GM23248 (cell line): ENCODE measurements around the gene PEX6. TPM values are rescaled to one million over a fixed set of nuclear protein-coding genes. Genes with fewer than 3 reads are reported as not detected.

Source experiments
- DNase-seq: peaks from one replicate; pipeline ENCODE4 v3.0.0-alpha.2; 2015
- H2AFZ ChIP-seq: fragments of 200-600 bp; sonication (generic); 2 replicates; pipeline ENCODE4 v1.6.1; 2016; ENCODE audit warnings: antibody characterized with exemption
- H3F3A ChIP-seq: fragments of 200-600 bp; sonication (generic); 2 replicates; pipeline ENCODE4 v1.6.1; 2016; ENCODE audit warnings: mild to moderate bottlenecking, antibody characterized with exemption, mixed run types; ENCODE audit not compliant: insufficient read depth
- H3K27ac ChIP-seq: fragments of 200-600 bp; sonication (generic); 2 replicates; pipeline ENCODE4 v1.5.1; 2016; ENCODE audit warnings: mild to moderate bottlenecking
- H3K27me3 ChIP-seq: fragments of 200-600 bp; sonication (generic); replicated peaks from 2 replicates; pipeline ENCODE4 v1.6.1; 2016; ENCODE audit warnings: mild to moderate bottlenecking; ENCODE audit not compliant: insufficient read depth
- H3K36me3 ChIP-seq: fragments of 200-600 bp; sonication (generic); 2 replicates; pipeline ENCODE4 v1.6.1; 2016; ENCODE audit warnings: low read depth, mild to moderate bottlenecking
- H3K4me1 ChIP-seq: fragments of 200-600 bp; sonication (generic); 2 replicates; pipeline ENCODE4 v1.6.1; 2016; ENCODE audit warnings: mild to moderate bottlenecking; ENCODE audit not compliant: insufficient read depth
- H3K4me2 ChIP-seq: fragments of 200-600 bp; sonication (generic); one replicate; pipeline ENCODE4 v1.6.1; 2016; ENCODE audit warnings: mild to moderate bottlenecking; ENCODE audit not compliant: unreplicated experiment
- H3K4me3 ChIP-seq: fragments of 200-600 bp; sonication (generic); 2 replicates; pipeline ENCODE4 v1.5.1; 2016; ENCODE audit warnings: mild to moderate bottlenecking
- H3K79me2 ChIP-seq: fragments of 200-600 bp; sonication (generic); 2 replicates; pipeline ENCODE4 v1.6.1; 2016; ENCODE audit warnings: mild to moderate bottlenecking; ENCODE audit not compliant: insufficient read depth
- H3K9ac ChIP-seq: fragments of 200-600 bp; sonication (generic); 2 replicates; pipeline ENCODE4 v1.6.1; 2016; ENCODE audit warnings: mild to moderate bottlenecking
- H3K9me2 ChIP-seq: fragments of 200-600 bp; sonication (generic); 2 replicates; pipeline ENCODE4 v1.6.1; 2016; ENCODE audit warnings: mixed run types, mild to moderate bottlenecking, moderate library complexity; ENCODE audit not compliant: insufficient read depth
- H3K9me3 ChIP-seq: fragments of 200-600 bp; sonication (generic); one replicate; pipeline ENCODE4 v1.6.1; 2017; ENCODE audit warnings: low read depth
- H4K20me1 ChIP-seq: fragments of 200-600 bp; sonication (generic); 2 replicates; pipeline ENCODE4 v1.6.0; 2016; ENCODE audit not compliant: insufficient read depth
- EZH2 ChIP-seq: fragments of 200-600 bp; sonication (generic); IDR thresholded peaks from 2 replicates; pipeline ENCODE4 v1.6.1; 2018; ENCODE audit warnings: antibody characterized with exemption, mild to moderate bottlenecking; ENCODE audit not compliant: insufficient read depth, poor library complexity, severe bottlenecking
- EZH2phosphoT487 ChIP-seq: fragments of 200-600 bp; sonication (generic); IDR thresholded peaks from 2 replicates; pipeline ENCODE4 v1.6.1; 2018; ENCODE audit warnings: antibody characterized with exemption, moderate library complexity, mild to moderate bottlenecking, low read depth; ENCODE audit not compliant: insufficient read depth
- WGBS, 2 experiments: methylation state at CpG; one replicate each; pipeline ENCODE4 v1.1.6; 2015 to 2017; ENCODE audit warnings: low lambda C conversion rate in 2 of 2, low coverage in 1 of 2; ENCODE audit errors: missing lambda C conversion rate in 2 of 2; 5-methylcytosine and 5-hydroxymethylcytosine counted together
- in situ Hi-C: fragments of 300-500 bp; cut with MboI; formaldehyde crosslinking; loops from 2 replicates; pipeline ENCODE4 v1.15.0; 2020
- polyA plus RNA-seq: library from polyadenylated mRNA; unstranded; fragments of >200 nt; fragmentation: Nextera tagmentation; extraction: Ambion mirVana; gene quantifications from 2 replicates; pipeline ENCODE4 v1.2.1, GENCODE V29; 2016
- total RNA-seq: library from RNA; depleted of rRNA; stranded (reverse); fragments of >200 nt; shearing (Covaris generic); gene quantifications from 2 replicates; pipeline ENCODE4 v1.2.3, GENCODE V29; 2014

The PEX6 gene
- total and polyA plus RNA-seq, 2 experiments from 2014 or later, result 12.5 to 44.2 TPM

DNA sequence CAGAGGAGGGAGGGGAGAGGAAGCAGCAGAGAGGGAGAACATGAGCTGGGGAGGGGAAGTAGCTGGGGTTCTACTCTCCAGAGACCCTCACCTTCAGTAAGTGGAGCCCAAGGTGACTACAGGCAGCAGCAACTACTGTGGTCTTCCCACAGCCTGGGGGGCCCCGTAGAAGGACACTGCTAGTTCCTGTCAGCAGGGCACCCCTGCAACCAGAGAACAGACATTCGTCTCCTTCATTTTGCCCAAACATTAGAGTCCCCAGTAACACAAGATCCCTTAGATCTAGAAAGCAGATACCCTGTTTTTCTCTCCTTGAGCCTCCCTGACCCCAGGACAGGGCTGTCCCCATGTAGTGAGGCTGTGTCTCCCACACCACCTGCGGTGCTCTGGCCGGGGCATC lies 10.2 kb downstream of the PEX6 start:
- H3K9ac ChIP-seq, result no peak overlapping the region
- H3K79me2 ChIP-seq, result no peaks in the 10 kb centered on the region; the same call in 1 of the 2 replicates
- in situ Hi-C loops, result no loop called here
- WGBS, 2 experiments, result 50 to 56% methylated on average over 4 of the region's 4 CpGs
- no peak overlapping the region for H3K4me2 ChIP-seq
- no peak overlapping the region for H3K27ac ChIP-seq
- no peaks in the 10 kb centered on the region; the same call in 1 of the 2 replicates for H3F3A ChIP-seq
- H3K9me2 ChIP-seq, result no peaks in the 10 kb centered on the region
- peaks cover 6% of the 10 kb centered on the region; the same call in 1 of the 2 replicates for H3K4me1 ChIP-seq
- H2AFZ ChIP-seq, result no peak overlapping the region
- no peak for DNase-seq
- H3K4me3 ChIP-seq, result no peak overlapping the region
- no peaks in the 10 kb centered on the region for H3K27me3 ChIP-seq
- TF ChIP-seq EZH2, result no peak
- no peaks in the 10 kb centered on the region; the same call in 1 of the 2 replicates for H4K20me1 ChIP-seq
- no peaks in the 10 kb centered on the region for H3K36me3 ChIP-seq
- H3K9me3 ChIP-seq, result no peaks in the 10 kb centered on the region

DNA sequence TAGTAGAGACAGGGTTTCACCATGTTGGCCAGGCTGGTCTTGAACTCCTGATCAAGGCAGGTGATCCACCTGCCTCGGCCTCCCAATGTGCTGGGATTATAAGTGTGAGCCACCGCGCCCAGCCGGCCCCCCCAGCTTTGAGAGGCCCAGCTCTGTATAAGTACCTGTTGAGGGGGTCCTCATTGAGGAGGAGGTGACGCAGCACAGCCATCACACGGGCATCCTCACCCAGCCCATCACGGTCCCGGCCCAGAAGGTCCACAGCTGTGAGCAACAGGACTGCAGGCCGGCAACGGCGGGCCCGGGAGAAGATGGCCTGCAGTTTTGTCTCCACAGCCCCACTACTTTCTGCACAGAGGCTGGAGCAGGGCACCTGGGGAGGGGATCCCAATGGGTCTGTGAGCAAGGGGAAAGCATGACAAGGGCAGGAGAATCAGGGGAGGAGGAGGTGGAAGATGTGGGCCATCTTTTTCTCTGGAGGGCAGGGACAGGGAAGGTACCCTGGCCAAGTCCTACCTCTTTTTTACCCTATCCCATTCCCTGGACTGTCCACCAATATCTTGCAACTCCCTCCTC lies 10.8 kb downstream of the PEX6 start:
- peaks cover 6% of the 10 kb centered on the region; the same call in 1 of the 2 replicates for H3K4me1 ChIP-seq
- in situ Hi-C loops, result no loop called here
- H3K9me3 ChIP-seq, result no peaks in the 10 kb centered on the region
- H3K4me3 ChIP-seq, result no peak overlapping the region
- H4K20me1 ChIP-seq, result no peaks in the 10 kb centered on the region; the same call in 1 of the 2 replicates
- H3K4me2 ChIP-seq, result no peak overlapping the region
- no peak overlapping the region for H3K9ac ChIP-seq
- WGBS, 2 experiments, result 88 to 91% methylated on average over 12 of the region's 12 CpGs
- H3K79me2 ChIP-seq, result no peaks in the 10 kb centered on the region; the same call in 1 of the 2 replicates
- H3K27ac ChIP-seq, result no peak overlapping the region
- H2AFZ ChIP-seq, result no peak overlapping the region
- TF ChIP-seq EZH2 (no peak), EZH2phosphoT487 (no peak)
- no peak for DNase-seq
- no peaks in the 10 kb centered on the region for H3K9me2 ChIP-seq
- H3K36me3 ChIP-seq, result no peaks in the 10 kb centered on the region
- no peaks in the 10 kb centered on the region; the same call in 1 of the 2 replicates for H3F3A ChIP-seq
- H3K27me3 ChIP-seq, result no peaks in the 10 kb centered on the region

DNA sequence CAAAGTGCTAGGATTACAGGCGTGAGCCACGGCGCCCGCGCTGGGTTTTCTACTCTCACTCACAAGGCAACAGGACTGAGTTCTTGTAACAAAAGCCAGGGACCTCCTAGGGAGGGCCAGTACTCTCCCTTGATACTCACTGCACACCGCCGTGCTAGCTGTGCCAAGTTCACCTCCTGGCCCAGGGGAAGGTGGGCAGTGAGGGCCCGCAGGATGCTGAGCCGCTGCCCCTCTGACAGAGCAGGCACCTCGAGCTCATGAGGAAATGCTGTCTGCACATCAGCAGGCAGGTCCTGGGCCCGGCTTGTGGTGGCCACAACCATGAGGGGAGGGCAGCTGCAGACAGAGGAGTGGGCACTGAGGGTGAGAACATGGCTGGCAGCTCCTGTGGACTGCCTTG lies 11.8 kb downstream of the PEX6 start:
- H3K36me3 ChIP-seq, result no peaks in the 10 kb centered on the region
- H3F3A ChIP-seq, result no peaks in the 10 kb centered on the region; the same call in 1 of the 2 replicates
- H3K79me2 ChIP-seq, result no peaks in the 10 kb centered on the region; the same call in 1 of the 2 replicates
- TF ChIP-seq EZH2phosphoT487, result no peak
- no peak for TF ChIP-seq EZH2
- H3K27me3 ChIP-seq, result no peaks in the 10 kb centered on the region
- WGBS, 2 experiments, result 79 to 85% methylated on average over 6 to 11 of the region's 11 CpGs
- H4K20me1 ChIP-seq, result no peaks in the 10 kb centered on the region; the same call in 1 of the 2 replicates
- H2AFZ ChIP-seq, result no peak overlapping the region
- no peak for DNase-seq
- H3K4me2 ChIP-seq, result no peak overlapping the region
- H3K27ac ChIP-seq, result no peak overlapping the region
- no peaks in the 10 kb centered on the region for H3K9me2 ChIP-seq
- peaks cover 6% of the 10 kb centered on the region; the same call in 1 of the 2 replicates for H3K4me1 ChIP-seq
- in situ Hi-C loops, result no loop called here
- no peaks in the 10 kb centered on the region for H3K9me3 ChIP-seq
- H3K9ac ChIP-seq, result no peak overlapping the region
- H3K4me3 ChIP-seq, result no peak overlapping the region

DNA sequence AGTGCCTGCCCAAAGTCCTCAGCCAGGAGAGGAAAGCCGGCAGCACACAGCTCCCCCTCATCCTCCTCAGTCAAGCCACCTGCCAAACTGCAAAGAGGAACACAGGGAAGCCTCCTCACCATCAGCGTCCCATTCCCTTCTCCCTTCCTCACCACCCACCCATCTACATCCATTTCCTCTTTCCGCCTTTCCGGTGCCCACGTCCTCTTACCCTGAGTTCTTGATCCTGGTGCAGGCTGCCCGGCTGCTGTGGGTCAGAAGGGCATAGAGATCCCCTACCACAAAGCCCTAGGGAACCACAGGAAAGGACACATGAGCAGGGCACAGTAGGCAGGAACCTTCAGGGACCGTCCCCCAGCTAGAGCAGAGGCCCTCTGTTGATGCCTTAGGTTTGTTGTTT lies 12.4 kb downstream of the PEX6 start:
- 72 to 77% methylated on average over 7 of the region's 7 CpGs for WGBS, 2 experiments

More for the DNA sequence above, 12.4 kb downstream of the PEX6 start:
- Histone ChIP-seq H4K20me1 (no peaks in the 10 kb centered on the region; the same call in 1 of the 2 replicates), H3F3A (no peaks in the 10 kb centered on the region; the same call in 1 of the 2 replicates), H3K4me1 (peaks cover 6% of the 10 kb centered on the region; the same call in 1 of the 2 replicates), H3K9ac (no peak overlapping the region), H2AFZ (no peak overlapping the region), H3K9me2 (no peaks in the 10 kb centered on the region), H3K9me3 (no peaks in the 10 kb centered on the region), H3K27ac (no peak overlapping the region), H3K36me3 (no peaks in the 10 kb centered on the region), H3K79me2 (no peaks in the 10 kb centered on the region; the same call in 1 of the 2 replicates), H3K4me2 (no peak overlapping the region), H3K27me3 (no peaks in the 10 kb centered on the region), H3K4me3 (no peak overlapping the region)
- in situ Hi-C loops, result no loop called here
- DNase-seq, result no peak
- TF ChIP-seq EZH2 (no peak), EZH2phosphoT487 (no peak)
